ENCODE data around the gene BRI3. TPM values are rescaled to one million over a fixed set of nuclear protein-coding genes. Genes with fewer than 3 reads are reported as not detected.

The BRI3 gene
- total RNA-seq, 1 donor from 2014 or later, result 22.2 TPM

DNA sequence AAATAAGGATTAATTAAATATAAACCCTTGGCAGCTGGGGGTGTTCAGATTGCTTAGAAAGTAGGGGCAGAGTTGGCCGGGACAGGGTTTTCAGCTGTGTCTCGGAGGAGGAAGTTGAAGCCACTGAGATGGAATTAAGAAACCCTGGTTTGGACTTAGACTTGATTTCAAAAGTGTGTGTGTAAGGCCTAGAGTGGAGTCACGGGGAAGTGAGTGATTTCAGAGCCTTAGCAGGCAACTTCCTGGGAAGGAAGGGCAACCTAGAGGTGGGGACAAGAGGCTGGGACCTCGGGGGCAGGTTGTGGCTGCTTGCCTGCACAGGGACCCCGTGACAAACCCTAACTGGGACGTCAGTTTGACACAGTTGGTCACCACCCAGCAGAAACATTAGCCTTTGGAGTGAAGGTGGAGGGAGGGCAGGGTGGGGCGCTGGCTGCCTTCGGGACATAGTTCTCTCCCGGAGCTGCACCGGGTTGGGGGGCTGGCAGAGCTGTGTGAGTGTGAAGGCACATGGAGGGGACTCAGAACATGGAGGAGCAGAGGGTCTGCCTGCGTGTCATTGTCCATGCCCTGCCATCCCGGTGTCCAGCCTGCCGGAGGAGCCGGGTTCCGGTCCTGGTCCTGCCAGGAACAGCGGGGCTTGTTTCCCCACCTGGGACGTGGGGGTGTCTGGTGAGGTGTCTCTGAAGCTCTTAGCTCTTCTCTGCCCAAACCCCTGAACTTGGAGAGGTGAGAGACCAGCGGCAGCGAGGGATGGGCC is 1.8 kb downstream of the BRI3 start:
- Histone ChIP-seq H3K27ac (no peak overlapping the region), H4K20me1 (ENCODE audit: low read depth) (peaks cover 63% of the 10 kb centered on the region), H3K4me1 (peaks cover 8% of the 10 kb centered on the region), H3K27me3 (no peaks in the 10 kb centered on the region), H2AFZ (replicated peaks) (no peak overlapping the region), H3K79me2 (ENCODE audit: low read depth) (peaks cover 52% of the 10 kb centered on the region), H3F3A (ENCODE audit: low read depth) (peaks cover 12% of the 10 kb centered on the region), H3K9me3 (ENCODE audit: low read depth) (no peaks in the 10 kb centered on the region), H3K4me3 (peak overlapping the region; percentile 99), H3K4me2 (peak overlapping the region; percentile 97), H3K36me3 (no peaks in the 10 kb centered on the region), H3K9ac (no peak overlapping the region)
- H3K4me3 Mint-ChIP-seq, result peak overlapping the region; percentile 92
- no peak for TF ChIP-seq EZH2phosphoT487 (IDR thresholded peaks at IDR 0.05)
- TF ChIP-seq, protein P1, sequence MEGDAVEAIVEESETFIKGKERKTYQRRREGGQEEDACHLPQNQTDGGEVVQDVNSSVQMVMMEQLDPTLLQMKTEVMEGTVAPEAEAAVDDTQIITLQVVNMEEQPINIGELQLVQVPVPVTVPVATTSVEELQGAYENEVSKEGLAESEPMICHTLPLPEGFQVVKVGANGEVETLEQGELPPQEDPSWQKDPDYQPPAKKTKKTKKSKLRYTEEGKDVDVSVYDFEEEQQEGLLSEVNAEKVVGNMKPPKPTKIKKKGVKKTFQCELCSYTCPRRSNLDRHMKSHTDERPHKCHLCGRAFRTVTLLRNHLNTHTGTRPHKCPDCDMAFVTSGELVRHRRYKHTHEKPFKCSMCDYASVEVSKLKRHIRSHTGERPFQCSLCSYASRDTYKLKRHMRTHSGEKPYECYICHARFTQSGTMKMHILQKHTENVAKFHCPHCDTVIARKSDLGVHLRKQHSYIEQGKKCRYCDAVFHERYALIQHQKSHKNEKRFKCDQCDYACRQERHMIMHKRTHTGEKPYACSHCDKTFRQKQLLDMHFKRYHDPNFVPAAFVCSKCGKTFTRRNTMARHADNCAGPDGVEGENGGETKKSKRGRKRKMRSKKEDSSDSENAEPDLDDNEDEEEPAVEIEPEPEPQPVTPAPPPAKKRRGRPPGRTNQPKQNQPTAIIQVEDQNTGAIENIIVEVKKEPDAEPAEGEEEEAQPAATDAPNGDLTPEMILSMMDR (IDR thresholded peaks at IDR 0.05), result no peak
- peaks cover 21% of the 10 kb centered on the region for H3K4me1 Mint-ChIP-seq
- no peaks in the 10 kb centered on the region for H3K9me3 Mint-ChIP-seq
- peaks cover 5% of the 10 kb centered on the region for H3K36me3 Mint-ChIP-seq
- peaks cover 6% of the 10 kb centered on the region for H3K27me3 Mint-ChIP-seq (ENCODE audit: insufficient read depth, low read depth)
- DNase-seq (ENCODE audit: low spot score), result no peak
- peak overlapping the region; percentile 53 for H3K27ac Mint-ChIP-seq

DNA sequence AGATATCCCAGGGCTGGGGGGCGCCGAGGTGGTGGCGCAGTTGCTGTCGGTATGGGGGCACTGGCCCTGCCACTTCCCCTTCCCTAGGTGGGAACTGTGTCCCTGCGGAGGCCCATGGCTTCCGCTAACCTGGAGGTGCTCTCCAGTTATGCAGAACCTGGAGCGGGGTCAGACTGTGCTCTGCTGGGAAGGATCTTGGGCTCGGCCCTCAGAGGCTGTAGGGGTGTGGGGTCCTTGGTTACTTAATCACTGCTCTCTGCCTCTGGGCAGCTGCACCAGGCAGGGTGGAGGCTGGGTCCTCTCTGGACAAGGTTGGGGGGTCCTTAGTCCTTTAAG is 2.4 kb downstream of the BRI3 start:
- H3K27ac Mint-ChIP-seq, result no peak overlapping the region
- Histone ChIP-seq H3K36me3 (no peaks in the 10 kb centered on the region), H3K27ac (no peak overlapping the region), H2AFZ (replicated peaks) (no peak overlapping the region), H3F3A (ENCODE audit: low read depth) (peaks cover 11% of the 10 kb centered on the region), H3K9me3 (ENCODE audit: low read depth) (no peaks in the 10 kb centered on the region), H3K4me2 (peak overlapping the region; percentile 97), H3K4me3 (no peak overlapping the region), H3K9ac (no peak overlapping the region), H3K27me3 (no peaks in the 10 kb centered on the region), H3K79me2 (ENCODE audit: low read depth) (peaks cover 57% of the 10 kb centered on the region), H3K4me1 (peaks cover 8% of the 10 kb centered on the region), H4K20me1 (ENCODE audit: low read depth) (peaks cover 68% of the 10 kb centered on the region)
- DNase-seq (ENCODE audit: low spot score), result no peak
- H3K27me3 Mint-ChIP-seq (ENCODE audit: insufficient read depth, low read depth), result peaks cover 3% of the 10 kb centered on the region
- H3K4me3 Mint-ChIP-seq, result peak overlapping the region; percentile 55
- peaks cover 22% of the 10 kb centered on the region for H3K4me1 Mint-ChIP-seq
- H3K36me3 Mint-ChIP-seq, result peaks cover 7% of the 10 kb centered on the region
- no peak for TF ChIP-seq EZH2 (IDR thresholded peaks at IDR 0.05)
- no peak for TF ChIP-seq EZH2phosphoT487 (IDR thresholded peaks at IDR 0.05)
- TF ChIP-seq, protein P1 (IDR thresholded peaks at IDR 0.05), result no peak
- H3K9me3 Mint-ChIP-seq, result no peaks in the 10 kb centered on the region

DNA sequence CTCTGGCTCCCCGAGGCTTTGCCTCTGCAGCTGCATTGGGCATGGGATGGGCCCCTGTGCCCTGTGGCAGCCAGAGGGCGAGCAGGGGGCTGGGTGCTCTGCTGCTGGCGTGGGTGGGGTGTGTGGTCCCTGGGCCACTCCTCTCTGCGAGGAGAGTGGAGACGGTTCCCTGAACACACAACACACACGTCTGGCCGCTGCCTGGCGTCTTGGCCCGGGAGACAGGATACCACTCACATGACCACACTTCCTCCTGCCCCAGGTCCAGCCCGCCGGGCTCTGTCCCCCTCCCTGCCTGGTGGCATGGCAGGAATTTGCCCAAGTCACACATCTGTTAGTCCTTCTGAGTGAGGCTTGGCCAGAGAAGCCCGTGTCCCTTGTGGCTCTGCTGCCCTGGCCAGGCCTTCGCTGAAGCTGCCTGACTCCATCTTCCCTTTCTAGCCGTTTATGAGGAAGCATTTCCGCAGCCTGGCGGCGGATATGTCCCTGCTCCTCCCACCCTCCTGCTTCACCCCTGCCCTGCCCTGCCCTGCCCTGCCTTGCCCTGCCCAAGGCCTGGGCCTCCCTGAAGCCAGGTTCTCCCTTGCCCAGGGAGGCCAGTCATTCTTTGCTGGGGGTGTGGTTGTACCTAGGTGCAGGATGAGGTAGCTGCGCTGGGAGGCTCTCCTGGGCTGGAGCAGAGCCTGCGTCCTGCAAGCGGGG is 3.0 kb downstream of the BRI3 start:
- peaks cover 3% of the 10 kb centered on the region for H3K27me3 Mint-ChIP-seq (ENCODE audit: insufficient read depth, low read depth)
- no peaks in the 10 kb centered on the region for H3K36me3 ChIP-seq

More for the DNA sequence above, 3.0 kb downstream of the BRI3 start:
- peak overlapping the region; percentile 55 for H3K4me3 Mint-ChIP-seq
- DNase-seq (ENCODE audit: low spot score), result no peak
- H3K27ac Mint-ChIP-seq, result peak overlapping the region; percentile 50
- Histone ChIP-seq H3K4me2 (peak overlapping the region; percentile 97), H3K9me3 (ENCODE audit: low read depth) (no peaks in the 10 kb centered on the region), H3K4me3 (no peak overlapping the region), H3K79me2 (ENCODE audit: low read depth) (peaks cover 63% of the 10 kb centered on the region), H3K27ac (no peak overlapping the region), H3K27me3 (no peaks in the 10 kb centered on the region), H2AFZ (replicated peaks) (no peak overlapping the region), H3F3A (ENCODE audit: low read depth) (peaks cover 8% of the 10 kb centered on the region), H4K20me1 (ENCODE audit: low read depth) (peaks cover 74% of the 10 kb centered on the region), H3K4me1 (peaks cover 8% of the 10 kb centered on the region), H3K9ac (no peak overlapping the region)
- no peaks in the 10 kb centered on the region for H3K9me3 Mint-ChIP-seq
- peaks cover 22% of the 10 kb centered on the region for H3K4me1 Mint-ChIP-seq
- peaks cover 7% of the 10 kb centered on the region for H3K36me3 Mint-ChIP-seq
- TF ChIP-seq EZH2 (IDR thresholded peaks at IDR 0.05), result no peak
- TF ChIP-seq EZH2phosphoT487 (IDR thresholded peaks at IDR 0.05), result no peak
- TF ChIP-seq, protein P1 (IDR thresholded peaks at IDR 0.05), result no peak
